ENCODE measurements around the gene TMEM52B. TPM values are rescaled to one million over a fixed set of nuclear protein-coding genes. Genes with fewer than 3 reads are reported as not detected.
A peak's percentile ranks its signal among the peaks of the same experiment; 100 is the strongest.

The TMEM52B gene
- total RNA-seq, 2 donors from 2014 or later: 0.26 TPM; not detected in 1

- Histone ChIP-seq H3K4me1 (no peaks in the 10 kb centered on the region), H3K4me3 (no peak overlapping the region), H3K27ac (no peak overlapping the region), H3K27me3 (no peaks in the 10 kb centered on the region), H3K9me3 (no peaks in the 10 kb centered on the region), H3K36me3 (replicated peaks in 1 of 2; ENCODE audit: insufficient read depth in 1 of 2, low read depth in 2 of 2) (no peaks in the 10 kb centered on the region)
- WGBS, 2 donors: 78 to 84% methylated on average over 3 of the region's 3 CpGs
- no peak for DNase-seq
- no peak for ATAC-seq
- no peak for TF ChIP-seq CTCF (IDR thresholded peaks at IDR 0.05)
- TF ChIP-seq POLR2A (IDR thresholded peaks at IDR 0.05): no peak
- intact Hi-C loops (cut with DNase I): no loop called here
These were observed 26.5 kb downstream of the TMEM52B start for GRCh38 chr12:10205220-10205807.

GRCh38 chr12:10207136-10207535 lies 28.3 kb downstream of the TMEM52B start:
- Histone ChIP-seq H3K36me3 (replicated peaks in 1 of 2; ENCODE audit: insufficient read depth in 1 of 2, low read depth in 2 of 2) (no peaks in the 10 kb centered on the region), H3K4me1 (peaks cover 4% of the 10 kb centered on the region), H3K9me3 (no peaks in the 10 kb centered on the region), H3K4me3 (no peak overlapping the region), H3K27me3 (no peaks in the 10 kb centered on the region), H3K27ac (no peak overlapping the region)
- TF ChIP-seq CTCF (IDR thresholded peaks at IDR 0.05) (no peak), POLR2A (IDR thresholded peaks at IDR 0.05) (no peak)
- no peak for DNase-seq
- no peak for ATAC-seq
- WGBS, 2 donors: 14 to 16% methylated on average over 2 of the region's 2 CpGs
- intact Hi-C loops (cut with DNase I): no loop called here

GRCh38 chr12:10210225-10210624 lies 31.4 kb downstream of the TMEM52B start:
- no peak for DNase-seq
- no peaks in the 10 kb centered on the region for H3K9me3 ChIP-seq
- no peak for TF ChIP-seq POLR2A (IDR thresholded peaks at IDR 0.05)
- no peak for ATAC-seq
- 90% methylated on average over 15 of the region's 15 CpGs for WGBS, 2 donors
- H3K27me3 ChIP-seq: no peaks in the 10 kb centered on the region
- peaks cover 9% of the 10 kb centered on the region for H3K4me1 ChIP-seq
- no peaks in the 10 kb centered on the region for H3K36me3 ChIP-seq (replicated peaks in 1 of 2; ENCODE audit: insufficient read depth in 1 of 2, low read depth in 2 of 2)
- no peak overlapping the region for H3K4me3 ChIP-seq
- H3K27ac ChIP-seq: no peak overlapping the region
- intact Hi-C loops (cut with DNase I): no loop called here

- DNase-seq (no peak), ATAC-seq (no peak)
- no peak for TF ChIP-seq CTCF (IDR thresholded peaks at IDR 0.05)
- no peak for TF ChIP-seq POLR2A (IDR thresholded peaks at IDR 0.05)
- H3K27ac ChIP-seq: peak overlapping the region; percentile 98 to 100 (median 100)
- no peak overlapping the region for H3K4me3 ChIP-seq
- 86 to 88% methylated on average over 25 of the region's 25 CpGs for WGBS, 2 donors
- H3K27me3 ChIP-seq: no peaks in the 10 kb centered on the region
- H3K9me3 ChIP-seq: no peaks in the 10 kb centered on the region
- intact Hi-C loops (cut with DNase I): no loop called here
- H3K4me1 ChIP-seq: peaks cover 19% of the 10 kb centered on the region
- no peaks in the 10 kb centered on the region for H3K36me3 ChIP-seq (replicated peaks in 1 of 2; ENCODE audit: insufficient read depth in 1 of 2, low read depth in 2 of 2)
These were observed 32.5 kb downstream of the TMEM52B start for GRCh38 chr12:10211101-10211939.

- DNase-seq (peak; percentile 96 to 98 (median 97)), ATAC-seq (peak; percentile 90)
- H3K36me3 ChIP-seq (replicated peaks in 1 of 2; ENCODE audit: insufficient read depth in 1 of 2, low read depth in 2 of 2): no peaks in the 10 kb centered on the region
- no peaks in the 10 kb centered on the region for H3K9me3 ChIP-seq
- TF ChIP-seq POLR2A (IDR thresholded peaks at IDR 0.05) (peak; percentile 52 to 93 (median 92)), CTCF (IDR thresholded peaks at IDR 0.05) (peak in 1 of 7 experiments; percentile 16)
- intact Hi-C loops (cut with DNase I): no loop called here
- no peak overlapping the region for H3K4me3 ChIP-seq
- peak overlapping the region; percentile 98 to 100 (median 100) for H3K27ac ChIP-seq
- 32 to 35% methylated on average over 32 to 40 of the region's 40 CpGs for WGBS, 2 donors
- H3K27me3 ChIP-seq: no peaks in the 10 kb centered on the region
- peaks cover 20% of the 10 kb centered on the region for H3K4me1 ChIP-seq
These were observed 33.3 kb downstream of the TMEM52B start for GRCh38 chr12:10211940-10212738.
